RWPE1 (cell line): ENCODE measurements around the gene PHAX.

Experiments
- CTCF ChIA-PET: fragments of 350-600 bp; sonication (Branson Sonifier 250); formaldehyde crosslinking; extraction: SDS; loops from one replicate; lab custom pipeline; 2021; lab: Yijun Ruan, JAX
- POLR2A ChIA-PET: fragments of 400-600 bp; formaldehyde crosslinking; extraction: SDS; loops from one replicate; lab custom pipeline; 2020; ENCODE audit warnings: antibody characterized with exemption; ENCODE audit not compliant: low non-redundant PET; lab: Yijun Ruan, JAX
- DNase-seq: peaks from one replicate; pipeline ENCODE4 v3.0.0; 2012; ENCODE audit warnings: low spot score
- H3K27ac ChIP-seq: fragments of 450-650 bp; 2 replicates; pipeline ENCODE4 v1.5.1; 2017
- CTCF ChIP-seq: fragments of 450-650 bp; conservative IDR thresholded peaks from 2 replicates; pipeline ENCODE4 v1.5.1; 2017; ENCODE audit warnings: low read depth, mild to moderate bottlenecking

The PHAX gene

DNA sequence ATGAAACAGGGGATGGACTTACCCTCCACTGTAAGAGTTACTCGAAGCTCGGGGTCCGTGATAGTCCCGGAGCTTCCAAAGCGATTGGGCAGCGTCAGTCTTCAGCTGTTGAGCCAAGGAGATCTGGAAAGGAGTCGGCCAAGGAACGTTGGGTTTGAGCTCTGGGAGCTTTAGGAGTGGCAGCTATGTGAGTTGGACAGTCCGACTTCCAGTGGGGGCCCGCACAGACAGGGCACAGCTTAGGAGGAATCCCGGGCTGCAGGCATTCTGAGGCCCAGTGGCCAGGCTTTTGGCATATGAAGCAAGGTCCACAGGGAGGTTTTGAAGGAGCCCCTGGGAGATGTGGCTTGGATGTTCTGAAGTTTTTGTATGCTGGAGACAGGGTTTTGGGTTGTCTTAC is 72.7 kb downstream of the PHAX start:
- TF ChIP-seq CTCF: no peak
- no peak overlapping the region for H3K27ac ChIP-seq
- CTCF ChIA-PET: no interaction called here
- no peak for DNase-seq
- POLR2A ChIA-PET: no interaction called here

GRCh38 chr5:126674145-126674544 is 73.4 kb downstream of the PHAX start:
- H3K27ac ChIP-seq: no peak overlapping the region
- no peak for TF ChIP-seq CTCF
- ChIA-PET POLR2A (no interaction called here), CTCF (interaction anchor here (0.6 to 2.0 kb wide), 2 partner anchors 35 to 128 kb away, joined by 5 to 13 read pairs; no protein-coding TSS in a partner anchor)
- no peak for DNase-seq

- H3K27ac ChIP-seq: no peak overlapping the region
- ChIA-PET POLR2A (interaction anchor here (0.7 kb wide), 1 partner anchor 598 kb away, joined by 7 read pairs; no protein-coding TSS in a partner anchor), CTCF (interaction anchor here (0.6 to 2.0 kb wide), 16 partner anchors 10 to 638 kb away, joined by 3 to 13 read pairs (median 4); no protein-coding TSS in a partner anchor)
- no peak for TF ChIP-seq CTCF
- no peak for DNase-seq
These were observed 74.6 kb downstream of the PHAX start for GRCh38 chr5:126675338-126675737.

DNA sequence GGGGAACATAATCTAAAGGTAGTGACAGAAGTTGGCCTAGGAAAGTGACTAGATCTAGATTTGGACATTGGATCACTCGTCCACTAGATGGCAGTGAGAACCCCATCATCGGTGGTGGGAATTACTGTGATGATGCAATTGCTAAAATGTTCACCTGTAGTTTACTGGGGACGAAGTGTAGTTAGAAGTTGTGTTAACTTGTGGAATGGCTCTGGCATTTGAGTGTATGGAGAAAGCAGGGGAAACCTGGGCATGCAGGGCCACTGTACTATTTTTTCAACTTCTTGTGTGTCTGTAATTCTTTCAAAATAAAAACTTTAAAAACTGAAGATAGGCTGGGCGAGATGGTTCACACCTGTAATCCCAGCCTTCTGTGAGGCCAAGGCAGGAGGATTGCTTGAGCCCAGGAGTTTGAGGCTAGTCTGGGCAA is 75.5 kb downstream of the PHAX start:
- no peak overlapping the region for H3K27ac ChIP-seq
- TF ChIP-seq CTCF: peak; percentile 91
- ChIA-PET CTCF (interaction anchor here (0.6 to 2.0 kb wide), 16 partner anchors 14 to 1209 kb away, joined by 3 to 13 read pairs (median 5); no protein-coding TSS in a partner anchor), POLR2A (interaction anchor here (0.7 kb wide), 2 partner anchors 102 to 598 kb away, joined by 3 to 7 read pairs; no protein-coding TSS in a partner anchor)
- peak; percentile 96 for DNase-seq
